Neural progenitor cell (in vitro differentiated cells): ENCODE measurements around the gene SLAMF9.

Experiments
- EZH2 ChIP-seq: fragments of 200-600 bp; sonication (generic); IDR thresholded peaks from 2 replicates; pipeline ENCODE4 v1.6.1; 2017; ENCODE audit warnings: antibody characterized with exemption, mild to moderate bottlenecking, moderate library complexity
- TF ChIP-seq, protein P1 (sequence below): fragments of 200-600 bp; sonication (generic); IDR thresholded peaks from 2 replicates; pipeline ENCODE4 v1.5.1; 2017; ENCODE audit warnings: antibody characterized with exemption, mild to moderate bottlenecking

DNA sequence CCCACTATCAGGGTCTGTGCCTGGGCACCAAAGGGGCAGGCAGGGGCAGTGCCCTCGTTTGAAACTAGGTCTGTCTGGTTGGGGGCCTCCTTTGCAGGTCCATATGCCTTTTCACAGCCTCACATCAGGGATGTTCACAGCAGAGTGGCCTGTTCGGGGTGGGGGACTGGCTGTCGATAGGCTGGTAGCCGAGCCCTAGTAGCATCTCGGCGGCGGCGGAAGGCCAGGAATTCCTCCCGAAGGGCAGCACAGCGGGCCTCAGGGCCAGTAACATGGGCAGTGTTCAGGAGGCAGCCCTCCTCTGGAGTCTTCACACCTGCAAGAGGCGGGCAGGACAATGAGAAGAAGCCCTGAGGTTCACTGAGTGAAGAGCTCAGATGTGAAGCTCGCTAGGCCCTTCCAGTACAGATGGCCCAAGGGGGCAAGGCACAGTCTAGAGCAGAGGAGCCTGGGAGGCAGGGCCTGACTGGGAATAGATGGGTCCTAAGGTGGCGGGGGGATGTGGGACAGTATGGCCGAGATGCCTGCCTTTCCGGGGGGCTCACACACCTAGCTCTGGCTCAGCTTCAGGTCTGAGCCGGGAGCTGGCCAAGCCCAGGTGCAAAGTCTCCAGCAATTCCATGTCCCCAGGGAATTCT is 26.7 kb downstream of the SLAMF9 start:
- TF ChIP-seq, protein P1, sequence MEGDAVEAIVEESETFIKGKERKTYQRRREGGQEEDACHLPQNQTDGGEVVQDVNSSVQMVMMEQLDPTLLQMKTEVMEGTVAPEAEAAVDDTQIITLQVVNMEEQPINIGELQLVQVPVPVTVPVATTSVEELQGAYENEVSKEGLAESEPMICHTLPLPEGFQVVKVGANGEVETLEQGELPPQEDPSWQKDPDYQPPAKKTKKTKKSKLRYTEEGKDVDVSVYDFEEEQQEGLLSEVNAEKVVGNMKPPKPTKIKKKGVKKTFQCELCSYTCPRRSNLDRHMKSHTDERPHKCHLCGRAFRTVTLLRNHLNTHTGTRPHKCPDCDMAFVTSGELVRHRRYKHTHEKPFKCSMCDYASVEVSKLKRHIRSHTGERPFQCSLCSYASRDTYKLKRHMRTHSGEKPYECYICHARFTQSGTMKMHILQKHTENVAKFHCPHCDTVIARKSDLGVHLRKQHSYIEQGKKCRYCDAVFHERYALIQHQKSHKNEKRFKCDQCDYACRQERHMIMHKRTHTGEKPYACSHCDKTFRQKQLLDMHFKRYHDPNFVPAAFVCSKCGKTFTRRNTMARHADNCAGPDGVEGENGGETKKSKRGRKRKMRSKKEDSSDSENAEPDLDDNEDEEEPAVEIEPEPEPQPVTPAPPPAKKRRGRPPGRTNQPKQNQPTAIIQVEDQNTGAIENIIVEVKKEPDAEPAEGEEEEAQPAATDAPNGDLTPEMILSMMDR = no peak
- no peak for TF ChIP-seq EZH2
